ENCODE data around the gene GUCA2A.

Gene GUCA2A

DNA sequence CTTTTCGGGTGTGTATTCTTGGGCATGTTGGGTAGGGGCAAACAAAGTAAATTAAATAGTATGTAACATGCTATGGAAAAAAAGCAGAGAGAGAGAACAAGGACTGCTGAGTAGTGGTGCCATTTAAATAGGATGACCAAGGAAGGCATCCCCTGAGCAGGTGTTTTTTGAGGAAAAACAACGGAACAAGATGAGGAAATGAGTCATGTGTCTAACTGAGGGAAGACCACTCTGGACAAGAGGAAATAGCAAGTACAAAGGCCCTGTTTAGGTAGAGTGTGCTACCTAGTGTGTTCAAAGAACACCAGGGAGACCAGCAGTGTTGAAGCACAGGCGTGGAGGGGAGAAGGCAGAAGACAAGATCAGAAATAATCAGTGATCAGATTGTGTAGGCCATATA, 20.1 kb upstream of the GUCA2A start:
- peaks cover 4% of the 10 kb centered on the region; the same call in 1 of the 2 replicates for H3K4me1 ChIP-seq (ENCODE audit: control insufficient read depth, insufficient read depth, low read length)
- H3K4me3 ChIP-seq (ENCODE audit: low read depth, low read length): no peak overlapping the region
- ChIA-PET POLR2A (no interaction called here), CTCF (interaction anchor here (0.6 kb wide), 1 partner anchor 256 kb away, joined by 3 read pairs; no protein-coding TSS in a partner anchor)
- H3K36me3 ChIP-seq (ENCODE audit: control insufficient read depth in 2 of 2, insufficient read depth in 1 of 2, low read length in 2 of 2): peaks cover 4 to 60% of the 10 kb centered on the region in 2 experiments; a peak in 2 of 3 replicates
- H3K9me3 ChIP-seq (ENCODE audit: control insufficient read depth, insufficient read depth, low read depth, low read length): no peaks in the 10 kb centered on the region
- TF ChIP-seq, protein P1, sequence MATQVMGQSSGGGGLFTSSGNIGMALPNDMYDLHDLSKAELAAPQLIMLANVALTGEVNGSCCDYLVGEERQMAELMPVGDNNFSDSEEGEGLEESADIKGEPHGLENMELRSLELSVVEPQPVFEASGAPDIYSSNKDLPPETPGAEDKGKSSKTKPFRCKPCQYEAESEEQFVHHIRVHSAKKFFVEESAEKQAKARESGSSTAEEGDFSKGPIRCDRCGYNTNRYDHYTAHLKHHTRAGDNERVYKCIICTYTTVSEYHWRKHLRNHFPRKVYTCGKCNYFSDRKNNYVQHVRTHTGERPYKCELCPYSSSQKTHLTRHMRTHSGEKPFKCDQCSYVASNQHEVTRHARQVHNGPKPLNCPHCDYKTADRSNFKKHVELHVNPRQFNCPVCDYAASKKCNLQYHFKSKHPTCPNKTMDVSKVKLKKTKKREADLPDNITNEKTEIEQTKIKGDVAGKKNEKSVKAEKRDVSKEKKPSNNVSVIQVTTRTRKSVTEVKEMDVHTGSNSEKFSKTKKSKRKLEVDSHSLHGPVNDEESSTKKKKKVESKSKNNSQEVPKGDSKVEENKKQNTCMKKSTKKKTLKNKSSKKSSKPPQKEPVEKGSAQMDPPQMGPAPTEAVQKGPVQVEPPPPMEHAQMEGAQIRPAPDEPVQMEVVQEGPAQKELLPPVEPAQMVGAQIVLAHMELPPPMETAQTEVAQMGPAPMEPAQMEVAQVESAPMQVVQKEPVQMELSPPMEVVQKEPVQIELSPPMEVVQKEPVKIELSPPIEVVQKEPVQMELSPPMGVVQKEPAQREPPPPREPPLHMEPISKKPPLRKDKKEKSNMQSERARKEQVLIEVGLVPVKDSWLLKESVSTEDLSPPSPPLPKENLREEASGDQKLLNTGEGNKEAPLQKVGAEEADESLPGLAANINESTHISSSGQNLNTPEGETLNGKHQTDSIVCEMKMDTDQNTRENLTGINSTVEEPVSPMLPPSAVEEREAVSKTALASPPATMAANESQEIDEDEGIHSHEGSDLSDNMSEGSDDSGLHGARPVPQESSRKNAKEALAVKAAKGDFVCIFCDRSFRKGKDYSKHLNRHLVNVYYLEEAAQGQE (tag by site-specific recombination; IDR thresholded peaks at IDR 0.05): no peak
- TF ChIP-seq TRIM28 (IDR thresholded peaks at IDR 0.05; ENCODE audit: borderline replicate concordance, low read length) (no peak), ZNF623 (tag by site-specific recombination; IDR thresholded peaks at IDR 0.05) (no peak), ZNF391 (tag by site-specific recombination; IDR thresholded peaks at IDR 0.05; ENCODE audit: borderline replicate concordance, low read depth) (no peak), PRDM4 (tag by site-specific recombination; IDR thresholded peaks at IDR 0.05) (no peak)
- TF ChIP-seq, protein P2, sequence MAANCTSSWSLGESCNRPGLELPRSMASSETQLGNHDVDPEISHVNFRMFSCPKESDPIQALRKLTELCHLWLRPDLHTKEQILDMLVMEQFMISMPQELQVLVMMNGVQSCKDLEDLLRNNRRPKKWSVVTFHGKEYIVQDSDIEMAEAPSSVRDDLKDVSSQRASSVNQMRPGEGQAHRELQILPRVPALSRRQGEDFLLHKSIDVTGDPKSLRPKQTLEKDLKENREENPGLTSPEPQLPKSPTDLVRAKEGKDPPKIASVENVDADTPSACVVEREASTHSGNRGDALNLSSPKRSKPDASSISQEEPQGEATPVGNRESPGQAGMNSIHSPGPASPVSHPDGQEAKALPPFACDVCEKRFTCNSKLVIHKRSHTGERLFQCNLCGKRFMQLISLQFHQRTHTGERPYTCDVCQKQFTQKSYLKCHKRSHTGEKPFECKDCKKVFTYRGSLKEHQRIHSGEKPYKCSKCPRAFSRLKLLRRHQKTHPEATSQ (tag by site-specific recombination; IDR thresholded peaks at IDR 0.05): no peak
- TF ChIP-seq, protein P3, sequence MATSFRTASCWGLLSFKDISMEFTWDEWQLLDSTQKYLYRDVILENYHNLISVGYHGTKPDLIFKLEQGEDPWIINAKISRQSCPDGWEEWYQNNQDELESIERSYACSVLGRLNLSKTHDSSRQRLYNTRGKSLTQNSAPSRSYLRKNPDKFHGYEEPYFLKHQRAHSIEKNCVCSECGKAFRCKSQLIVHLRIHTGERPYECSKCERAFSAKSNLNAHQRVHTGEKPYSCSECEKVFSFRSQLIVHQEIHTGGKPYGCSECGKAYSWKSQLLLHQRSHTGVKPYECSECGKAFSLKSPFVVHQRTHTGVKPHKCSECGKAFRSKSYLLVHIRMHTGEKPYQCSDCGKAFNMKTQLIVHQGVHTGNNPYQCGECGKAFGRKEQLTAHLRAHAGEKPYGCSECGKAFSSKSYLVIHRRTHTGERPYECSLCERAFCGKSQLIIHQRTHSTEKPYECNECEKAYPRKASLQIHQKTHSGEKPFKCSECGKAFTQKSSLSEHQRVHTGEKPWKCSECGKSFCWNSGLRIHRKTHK (tag by site-specific recombination; IDR thresholded peaks at IDR 0.05): no peak
- H3K27ac ChIP-seq (ENCODE audit: extremely low read depth, low read depth, low read length): no peak overlapping the region

DNA sequence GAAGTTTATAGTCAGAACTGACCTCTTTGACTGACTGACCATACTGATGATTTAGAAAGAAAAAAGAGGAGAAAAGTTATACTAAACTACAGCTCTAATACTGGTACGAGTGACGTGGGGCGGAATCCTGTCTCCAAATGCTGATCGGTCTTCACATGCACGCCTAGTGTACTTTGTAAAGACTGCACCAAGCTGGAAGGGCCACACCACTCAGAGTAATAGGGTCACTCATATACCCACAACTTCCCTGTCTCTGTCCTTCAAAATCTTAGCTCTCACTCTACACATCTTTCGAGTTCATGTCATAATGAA, 19.4 kb upstream of the GUCA2A start:
- Histone ChIP-seq H3K36me3 (ENCODE audit: control insufficient read depth in 2 of 2, insufficient read depth in 1 of 2, low read length in 2 of 2) (peaks cover 4 to 53% of the 10 kb centered on the region in 2 experiments; a peak in 2 of 3 replicates), H3K9me3 (ENCODE audit: control insufficient read depth, insufficient read depth, low read depth, low read length) (no peaks in the 10 kb centered on the region), H3K27ac (ENCODE audit: extremely low read depth, low read depth, low read length) (no peak overlapping the region), H3K4me1 (ENCODE audit: control insufficient read depth, insufficient read depth, low read length) (peaks cover 6% of the 10 kb centered on the region), H3K4me3 (ENCODE audit: low read depth, low read length) (no peak overlapping the region)
- ChIA-PET POLR2A (no interaction called here), CTCF (no interaction called here)
- TF ChIP-seq GLIS2 (tag by site-specific recombination; IDR thresholded peaks at IDR 0.05): no peak

DNA sequence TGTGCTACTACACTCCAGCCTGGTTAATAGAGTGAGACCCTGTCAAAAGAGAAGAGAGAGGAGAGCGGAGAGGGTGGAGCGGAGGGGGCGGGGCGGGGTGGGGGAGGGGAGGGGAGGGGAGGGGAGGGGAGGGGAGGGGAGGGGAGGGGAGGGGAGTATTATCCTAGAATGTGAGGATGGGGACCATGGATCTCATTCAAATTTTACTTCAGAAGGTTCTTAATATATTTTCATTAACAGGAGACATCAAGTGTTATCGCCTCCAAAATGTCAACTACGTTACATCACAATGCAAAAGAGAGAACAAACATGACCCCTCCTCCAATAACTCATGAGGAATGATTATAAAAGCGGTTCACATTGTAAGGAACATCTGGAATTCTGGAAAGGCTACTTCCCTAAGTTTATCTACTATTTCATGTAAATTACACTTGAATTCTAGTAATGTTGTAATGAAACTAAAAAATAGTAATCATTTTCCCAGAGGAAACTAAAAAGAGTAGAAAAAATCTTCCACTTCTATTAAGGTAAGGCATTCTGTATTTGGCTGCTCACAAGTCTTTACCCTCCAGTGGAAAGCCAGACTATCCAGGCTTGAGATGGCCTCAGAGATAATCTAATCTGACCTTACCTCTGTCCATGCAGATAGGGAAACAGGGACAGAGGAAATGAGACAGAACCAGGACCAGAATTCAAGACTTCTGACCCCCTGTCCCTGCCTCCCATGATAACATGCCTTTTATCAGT, 18.8 kb upstream of the GUCA2A start:
- ChIA-PET CTCF (interaction anchor here (1.0 kb wide), 1 partner anchor 10 kb away, joined by 8 read pairs; no protein-coding TSS in a partner anchor), POLR2A (no interaction called here)
- peaks cover 4 to 47% of the 10 kb centered on the region in 2 experiments; a peak in 2 of 3 replicates for H3K36me3 ChIP-seq (ENCODE audit: control insufficient read depth in 2 of 2, insufficient read depth in 1 of 2, low read length in 2 of 2)
- H3K4me1 ChIP-seq (ENCODE audit: control insufficient read depth, insufficient read depth, low read length): peaks cover 6% of the 10 kb centered on the region
- no peaks in the 10 kb centered on the region for H3K9me3 ChIP-seq (ENCODE audit: control insufficient read depth, insufficient read depth, low read depth, low read length)
- no peak overlapping the region for H3K4me3 ChIP-seq (ENCODE audit: low read depth, low read length)
- no peak overlapping the region for H3K27ac ChIP-seq (ENCODE audit: extremely low read depth, low read depth, low read length)
- TF ChIP-seq, protein P4, sequence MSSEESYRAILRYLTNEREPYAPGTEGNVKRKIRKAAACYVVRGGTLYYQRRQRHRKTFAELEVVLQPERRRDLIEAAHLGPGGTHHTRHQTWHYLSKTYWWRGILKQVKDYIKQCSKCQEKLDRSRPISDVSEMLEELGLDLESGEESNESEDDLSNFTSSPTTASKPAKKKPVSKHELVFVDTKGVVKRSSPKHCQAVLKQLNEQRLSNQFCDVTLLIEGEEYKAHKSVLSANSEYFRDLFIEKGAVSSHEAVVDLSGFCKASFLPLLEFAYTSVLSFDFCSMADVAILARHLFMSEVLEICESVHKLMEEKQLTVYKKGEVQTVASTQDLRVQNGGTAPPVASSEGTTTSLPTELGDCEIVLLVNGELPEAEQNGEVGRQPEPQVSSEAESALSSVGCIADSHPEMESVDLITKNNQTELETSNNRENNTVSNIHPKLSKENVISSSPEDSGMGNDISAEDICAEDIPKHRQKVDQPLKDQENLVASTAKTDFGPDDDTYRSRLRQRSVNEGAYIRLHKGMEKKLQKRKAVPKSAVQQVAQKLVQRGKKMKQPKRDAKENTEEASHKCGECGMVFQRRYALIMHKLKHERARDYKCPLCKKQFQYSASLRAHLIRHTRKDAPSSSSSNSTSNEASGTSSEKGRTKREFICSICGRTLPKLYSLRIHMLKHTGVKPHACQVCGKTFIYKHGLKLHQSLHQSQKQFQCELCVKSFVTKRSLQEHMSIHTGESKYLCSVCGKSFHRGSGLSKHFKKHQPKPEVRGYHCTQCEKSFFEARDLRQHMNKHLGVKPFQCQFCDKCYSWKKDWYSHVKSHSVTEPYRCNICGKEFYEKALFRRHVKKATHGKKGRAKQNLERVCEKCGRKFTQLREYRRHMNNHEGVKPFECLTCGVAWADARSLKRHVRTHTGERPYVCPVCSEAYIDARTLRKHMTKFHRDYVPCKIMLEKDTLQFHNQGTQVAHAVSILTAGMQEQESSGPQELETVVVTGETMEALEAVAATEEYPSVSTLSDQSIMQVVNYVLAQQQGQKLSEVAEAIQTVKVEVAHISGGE (tag by site-specific recombination; conservative IDR thresholded peaks at IDR 0.05; ENCODE audit: low read depth): no peak
- TF ChIP-seq, protein P5, sequence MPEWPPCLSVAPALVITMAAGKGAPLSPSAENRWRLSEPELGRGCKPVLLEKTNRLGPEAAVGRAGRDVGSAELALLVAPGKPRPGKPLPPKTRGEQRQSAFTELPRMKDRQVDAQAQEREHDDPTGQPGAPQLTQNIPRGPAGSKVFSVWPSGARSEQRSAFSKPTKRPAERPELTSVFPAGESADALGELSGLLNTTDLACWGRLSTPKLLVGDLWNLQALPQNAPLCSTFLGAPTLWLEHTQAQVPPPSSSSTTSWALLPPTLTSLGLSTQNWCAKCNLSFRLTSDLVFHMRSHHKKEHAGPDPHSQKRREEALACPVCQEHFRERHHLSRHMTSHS (tag by site-specific recombination; IDR thresholded peaks at IDR 0.05): no peak
- TF ChIP-seq ZNF792 (tag by site-specific recombination; IDR thresholded peaks at IDR 0.05) (no peak), ZFP3 (tag by site-specific recombination; IDR thresholded peaks at IDR 0.05; ENCODE audit: low read depth) (no peak), ZNF600 (tag by site-specific recombination; IDR thresholded peaks at IDR 0.05) (no peak)
- TF ChIP-seq, protein P6, sequence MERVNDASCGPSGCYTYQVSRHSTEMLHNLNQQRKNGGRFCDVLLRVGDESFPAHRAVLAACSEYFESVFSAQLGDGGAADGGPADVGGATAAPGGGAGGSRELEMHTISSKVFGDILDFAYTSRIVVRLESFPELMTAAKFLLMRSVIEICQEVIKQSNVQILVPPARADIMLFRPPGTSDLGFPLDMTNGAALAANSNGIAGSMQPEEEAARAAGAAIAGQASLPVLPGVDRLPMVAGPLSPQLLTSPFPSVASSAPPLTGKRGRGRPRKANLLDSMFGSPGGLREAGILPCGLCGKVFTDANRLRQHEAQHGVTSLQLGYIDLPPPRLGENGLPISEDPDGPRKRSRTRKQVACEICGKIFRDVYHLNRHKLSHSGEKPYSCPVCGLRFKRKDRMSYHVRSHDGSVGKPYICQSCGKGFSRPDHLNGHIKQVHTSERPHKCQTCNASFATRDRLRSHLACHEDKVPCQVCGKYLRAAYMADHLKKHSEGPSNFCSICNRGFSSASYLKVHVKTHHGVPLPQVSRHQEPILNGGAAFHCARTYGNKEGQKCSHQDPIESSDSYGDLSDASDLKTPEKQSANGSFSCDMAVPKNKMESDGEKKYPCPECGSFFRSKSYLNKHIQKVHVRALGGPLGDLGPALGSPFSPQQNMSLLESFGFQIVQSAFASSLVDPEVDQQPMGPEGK (tag by site-specific recombination; IDR thresholded peaks at IDR 0.05): no peak

Data from HEK293 (cell line).